ENCODE results near the gene FLT3LG. TPM values are rescaled to one million over a fixed set of nuclear protein-coding genes. Genes with fewer than 3 reads are reported as not detected.
A peak's percentile ranks its signal among the peaks of the same experiment; 100 is the strongest.

Gene FLT3LG
- total and polyA plus RNA-seq, 9 of the 15 experiments (the other 6 are each of a cell fraction or from before 2014, with no cell fraction given), result 0.31 to 6.4 (median 1.1) TPM

GRCh38 chr19:49458567-49458903 is 15.5 kb upstream of the FLT3LG start:
- no peaks in the 10 kb centered on the region for H3K9me3 ChIP-seq (replicated peaks; ENCODE audit: control insufficient read depth, insufficient read depth, low read depth, low read length)
- no peaks in the 10 kb centered on the region for H3K27me3 ChIP-seq (ENCODE audit: control insufficient read depth in 2 of 2, insufficient read depth in 2 of 2, low read length in 2 of 2)
- intact Hi-C loops (cut with micrococcal nuclease), result no loop called here
- peaks cover 43% of the 10 kb centered on the region; the same call in 2 of the 3 replicates for H3K36me3 ChIP-seq (ENCODE audit: control insufficient read depth, insufficient read depth, low read length)
- BruUV-seq (replicated peaks), result no TSS peak
- no peak for TF ChIP-seq PBX2 (CRISPR knock-in tag; IDR thresholded peaks at IDR 0.05; ENCODE audit: low read depth)
- TF ChIP-seq PBX2 (tag; conservative IDR thresholded peaks at IDR 0.05; ENCODE audit: low read depth), result no peak
- TF ChIP-seq SMAD2 (IDR thresholded peaks at IDR 0.05; ENCODE audit: low read depth, low read length), result no peak
- no peak for TF ChIP-seq ZFP36 (IDR thresholded peaks at IDR 0.05; ENCODE audit: low read depth, low read length, partially characterized antibody)
- TF ChIP-seq ZBTB12 (CRISPR knock-in tag; IDR thresholded peaks at IDR 0.05), result no peak
- TF ChIP-seq PHB2 (IDR thresholded peaks at IDR 0.05; ENCODE audit: low read depth), result no peak
- no peak for TF ChIP-seq ZC3H11A (IDR thresholded peaks at IDR 0.05; ENCODE audit: low read depth, low read length)
- TF ChIP-seq BRCA1 (IDR thresholded peaks at IDR 0.05), result no peak
- no peak for TF ChIP-seq BRCA1 (CRISPR knock-in tag; IDR thresholded peaks at IDR 0.05)
- TF ChIP-seq POLR2AphosphoS5 (IDR thresholded peaks at IDR 0.05; ENCODE audit: control insufficient read depth, insufficient read depth, low read depth, low read length), result no peak
- no peak for TF ChIP-seq ZNF274 (IDR thresholded peaks at IDR 0.05; ENCODE audit: borderline replicate concordance, low read depth, low read length)
- TF ChIP-seq E2F3 (CRISPR knock-in tag; IDR thresholded peaks at IDR 0.05), result no peak
- TF ChIP-seq PKNOX1 (IDR thresholded peaks at IDR 0.05), result no peak
- TF ChIP-seq MYBL2 (IDR thresholded peaks at IDR 0.05; ENCODE audit: low read depth), result no peak
- no peak for TF ChIP-seq MYBL2 (CRISPR knock-in tag; IDR thresholded peaks at IDR 0.05; ENCODE audit: borderline replicate concordance)
- no peak for TF ChIP-seq ADNP (tag; IDR thresholded peaks at IDR 0.05)
- no peak for TF ChIP-seq WHSC1 (IDR thresholded peaks at IDR 0.05; ENCODE audit: low read length)
- TF ChIP-seq SNIP1 (IDR thresholded peaks at IDR 0.05; ENCODE audit: low read depth), result no peak
- TF ChIP-seq MTF1 (CRISPR knock-in tag; IDR thresholded peaks at IDR 0.05; ENCODE audit: borderline replicate concordance), result no peak
- TF ChIP-seq MAFK (IDR thresholded peaks at IDR 0.05; ENCODE audit: low read length), result no peak
- TF ChIP-seq IRF2 (CRISPR knock-in tag; IDR thresholded peaks at IDR 0.05), result no peak
- no peaks in the 10 kb centered on the region for H4K20me1 ChIP-seq (replicated peaks; ENCODE audit: control insufficient read depth, insufficient read depth, low read length)
- H3K4me3 ChIP-seq, result no peak overlapping the region
- H3K9ac ChIP-seq (ENCODE audit: insufficient read depth in 1 of 2, low read depth in 2 of 2, low read length in 2 of 2), result peak overlapping the region in 1 of 2 experiments; percentile 31; a peak in 1 of 4 replicates
- in situ Hi-C loops (cut with MboI), result no loop called here
- CTCF ChIA-PET (ENCODE audit: low intra/inter-chr PET ratio), result no interaction called here
- H2AFZ ChIP-seq (ENCODE audit: low read depth, low read length), result no peak overlapping the region
- H3K4me2 ChIP-seq (ENCODE audit: insufficient read depth, low read length), result no peak overlapping the region
- H3K79me2 ChIP-seq (ENCODE audit: control insufficient read depth, insufficient read depth, low read length), result peaks cover 29% of the 10 kb centered on the region
- ATAC-seq, result no peak
- no peak overlapping the region; the same call in 2 of the 3 replicates for H3K27ac ChIP-seq (ENCODE audit: extremely low read depth, low read depth, low read length)
- no peaks in the 10 kb centered on the region for H3K9me1 ChIP-seq (ENCODE audit: control insufficient read depth, insufficient read depth, low read length)
- no peak for DNase-seq (ENCODE audit: extremely low read depth in 1 of 4, low spot score in 3 of 4)
- POLR2A ChIA-PET, result interaction anchor here (0.9 kb wide), 1 partner anchor 10 kb away, joined by 3 read pairs; no protein-coding TSS in a partner anchor
- 98% methylated on average over 5 of the region's 5 CpGs for WGBS (ENCODE audit: insufficient coverage, low coverage, missing lambda C conversion rate)
- no peak for FAIRE-seq
- peaks cover 0 to 24% of the 10 kb centered on the region in 2 experiments; a peak in 4 of 5 replicates for H3K4me1 ChIP-seq (replicated peaks in 1 of 2; ENCODE audit: control insufficient read depth in 2 of 2, insufficient read depth in 2 of 2, low read length in 2 of 2)
